ENCODE measurements around the gene NGFR. TPM values are rescaled to one million over a fixed set of nuclear protein-coding genes. Genes with fewer than 3 reads are reported as not detected.

The NGFR gene
- total RNA-seq, 1 donor from 2014 or later = 0.53 TPM

DNA sequence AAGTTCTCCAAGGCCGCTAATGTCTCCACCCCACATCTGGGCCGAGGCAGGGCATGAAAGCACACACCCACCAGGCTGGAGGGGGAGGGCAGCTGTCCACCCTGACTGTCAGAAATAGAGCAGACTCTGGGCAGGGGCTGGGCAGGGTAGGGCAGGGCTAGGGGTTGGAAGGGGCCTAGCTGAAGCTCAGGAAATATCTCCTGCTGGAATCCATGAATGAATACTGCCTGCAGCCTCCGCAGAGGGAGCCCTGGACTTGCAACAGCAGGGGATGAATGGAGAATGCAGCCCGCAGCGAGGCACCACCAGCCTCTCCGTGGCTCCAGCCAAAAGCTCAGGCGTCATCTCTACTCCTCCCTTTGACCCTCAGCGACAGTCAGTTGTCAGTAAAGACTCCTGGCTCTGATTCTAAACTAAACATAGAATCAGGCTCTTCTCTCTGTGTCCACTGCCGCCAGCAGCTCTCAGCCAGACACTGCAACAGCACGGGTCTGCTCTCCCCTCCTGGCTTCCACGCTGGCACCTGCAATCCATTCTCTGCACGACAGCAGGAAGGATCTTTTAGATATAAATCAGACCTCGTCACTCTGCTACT lies 23.9 kb upstream of the NGFR start:
- DNase-seq (ENCODE audit: low read depth) = no peak
- FAIRE-seq = no peak
- Histone ChIP-seq H3K27me3 (ENCODE audit: control insufficient read depth, insufficient read depth, low read length) (peaks cover 45% of the 10 kb centered on the region), H3K36me3 (ENCODE audit: control insufficient read depth, insufficient read depth, low read length) (no peaks in the 10 kb centered on the region), H3K4me3 (ENCODE audit: low read depth, low read length) (no peak overlapping the region)
- TF ChIP-seq, protein P1, sequence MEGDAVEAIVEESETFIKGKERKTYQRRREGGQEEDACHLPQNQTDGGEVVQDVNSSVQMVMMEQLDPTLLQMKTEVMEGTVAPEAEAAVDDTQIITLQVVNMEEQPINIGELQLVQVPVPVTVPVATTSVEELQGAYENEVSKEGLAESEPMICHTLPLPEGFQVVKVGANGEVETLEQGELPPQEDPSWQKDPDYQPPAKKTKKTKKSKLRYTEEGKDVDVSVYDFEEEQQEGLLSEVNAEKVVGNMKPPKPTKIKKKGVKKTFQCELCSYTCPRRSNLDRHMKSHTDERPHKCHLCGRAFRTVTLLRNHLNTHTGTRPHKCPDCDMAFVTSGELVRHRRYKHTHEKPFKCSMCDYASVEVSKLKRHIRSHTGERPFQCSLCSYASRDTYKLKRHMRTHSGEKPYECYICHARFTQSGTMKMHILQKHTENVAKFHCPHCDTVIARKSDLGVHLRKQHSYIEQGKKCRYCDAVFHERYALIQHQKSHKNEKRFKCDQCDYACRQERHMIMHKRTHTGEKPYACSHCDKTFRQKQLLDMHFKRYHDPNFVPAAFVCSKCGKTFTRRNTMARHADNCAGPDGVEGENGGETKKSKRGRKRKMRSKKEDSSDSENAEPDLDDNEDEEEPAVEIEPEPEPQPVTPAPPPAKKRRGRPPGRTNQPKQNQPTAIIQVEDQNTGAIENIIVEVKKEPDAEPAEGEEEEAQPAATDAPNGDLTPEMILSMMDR (IDR thresholded peaks at IDR 0.05; ENCODE audit: insufficient read depth, low read length, severe bottlenecking) = no peak

DNA sequence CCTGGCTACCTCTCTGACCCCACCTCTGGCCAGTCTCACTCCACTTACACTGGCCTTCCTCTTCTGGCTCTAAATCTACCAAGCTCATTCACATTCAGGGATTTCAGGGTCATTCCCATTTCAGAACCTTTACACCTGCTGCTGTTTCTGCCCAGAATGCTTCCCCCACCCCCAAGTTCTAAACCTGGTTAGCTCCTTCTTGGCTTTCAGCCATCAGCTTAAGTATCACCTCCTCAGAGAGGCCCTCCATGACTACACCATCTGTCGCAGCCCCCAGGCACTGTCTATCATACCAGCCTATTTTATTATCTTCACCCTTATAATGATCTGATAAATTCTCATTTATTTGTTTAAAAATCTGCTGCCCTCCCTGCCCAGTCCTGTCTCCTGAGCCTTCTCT lies 23.3 kb upstream of the NGFR start:
- Histone ChIP-seq H3K27me3 (ENCODE audit: control insufficient read depth, insufficient read depth, low read length) (peaks cover 44% of the 10 kb centered on the region), H3K36me3 (ENCODE audit: control insufficient read depth, insufficient read depth, low read length) (no peaks in the 10 kb centered on the region), H3K4me3 (ENCODE audit: low read depth, low read length) (no peak overlapping the region)
- no peak for FAIRE-seq
- no peak for DNase-seq (ENCODE audit: low read depth)
- TF ChIP-seq, protein P1 (IDR thresholded peaks at IDR 0.05; ENCODE audit: insufficient read depth, low read length, severe bottlenecking) = no peak

DNA sequence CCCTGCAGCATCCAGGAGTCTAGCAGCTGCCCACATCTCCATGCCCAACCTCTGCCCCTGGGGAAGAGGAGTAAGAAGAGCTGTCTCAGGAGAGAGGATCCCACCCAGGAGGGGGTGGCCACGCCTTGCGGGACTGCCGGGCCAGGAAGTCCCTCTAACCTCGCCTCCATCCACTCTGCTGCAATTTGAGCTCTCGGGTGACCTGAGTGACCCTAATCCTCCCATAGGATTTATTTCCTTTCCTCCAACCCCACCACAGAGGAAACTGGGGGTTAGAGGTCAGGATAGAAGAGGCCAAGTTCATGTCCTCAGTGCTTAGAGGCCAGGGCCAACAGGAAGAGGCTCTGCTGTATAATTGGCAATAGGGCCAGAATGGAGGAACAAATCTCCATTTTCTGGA lies 22.6 kb upstream of the NGFR start:
- TF ChIP-seq, protein P1 (IDR thresholded peaks at IDR 0.05; ENCODE audit: insufficient read depth, low read length, severe bottlenecking) = no peak
- Histone ChIP-seq H3K27me3 (ENCODE audit: control insufficient read depth, insufficient read depth, low read length) (peaks cover 46% of the 10 kb centered on the region), H3K4me3 (ENCODE audit: low read depth, low read length) (no peak overlapping the region), H3K36me3 (ENCODE audit: control insufficient read depth, insufficient read depth, low read length) (no peaks in the 10 kb centered on the region)
- no peak for FAIRE-seq
- no peak for DNase-seq (ENCODE audit: low read depth)

DNA sequence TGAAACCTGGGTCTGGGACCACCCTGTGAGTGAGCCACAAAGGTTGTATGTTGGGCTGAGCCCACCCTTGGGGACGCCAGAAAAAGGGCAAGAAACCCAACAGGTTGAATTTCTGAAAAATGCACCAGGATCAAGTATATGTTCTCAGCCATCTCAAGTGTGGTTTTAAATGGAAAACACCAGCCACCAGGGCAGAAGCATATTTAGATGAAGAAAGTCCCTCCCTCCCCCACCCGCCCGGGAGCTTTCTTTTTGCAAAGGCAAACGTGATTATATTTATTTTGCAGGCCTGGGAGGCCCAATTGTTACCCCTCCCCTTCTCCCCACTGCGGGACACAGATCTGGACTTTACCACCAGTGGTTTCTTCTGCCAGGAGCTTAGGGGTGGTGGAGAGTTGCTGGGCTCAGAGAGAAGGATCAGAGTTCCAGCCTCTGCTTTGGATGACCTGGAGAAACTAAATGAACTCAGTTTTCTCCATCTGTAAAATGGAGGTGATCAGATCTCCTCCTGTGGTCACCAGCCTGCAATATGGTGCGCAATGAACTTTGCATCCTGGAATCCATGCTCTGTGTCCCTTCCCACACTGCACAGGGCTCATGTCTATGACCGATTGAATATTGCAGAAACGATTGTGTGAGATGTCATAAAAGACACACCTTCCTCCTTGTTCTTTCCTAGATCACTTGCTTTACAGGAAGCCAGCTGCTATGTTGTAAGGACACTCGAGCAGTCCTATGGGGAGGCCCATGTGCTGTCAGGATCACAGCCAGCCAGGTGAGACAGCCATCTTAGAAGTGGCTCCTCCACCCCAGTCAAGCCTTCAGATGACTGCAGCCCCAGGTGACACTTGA lies 21.0 kb upstream of the NGFR start:
- TF ChIP-seq, protein P1 (IDR thresholded peaks at IDR 0.05; ENCODE audit: insufficient read depth, low read length, severe bottlenecking) = no peak
- H3K36me3 ChIP-seq (ENCODE audit: control insufficient read depth, insufficient read depth, low read length) = no peaks in the 10 kb centered on the region
- H3K27me3 ChIP-seq (ENCODE audit: control insufficient read depth, insufficient read depth, low read length) = peaks cover 47% of the 10 kb centered on the region
- H3K4me3 ChIP-seq (ENCODE audit: low read depth, low read length) = no peak overlapping the region
- FAIRE-seq (no peak), DNase-seq (ENCODE audit: low read depth) (no peak)

DNA sequence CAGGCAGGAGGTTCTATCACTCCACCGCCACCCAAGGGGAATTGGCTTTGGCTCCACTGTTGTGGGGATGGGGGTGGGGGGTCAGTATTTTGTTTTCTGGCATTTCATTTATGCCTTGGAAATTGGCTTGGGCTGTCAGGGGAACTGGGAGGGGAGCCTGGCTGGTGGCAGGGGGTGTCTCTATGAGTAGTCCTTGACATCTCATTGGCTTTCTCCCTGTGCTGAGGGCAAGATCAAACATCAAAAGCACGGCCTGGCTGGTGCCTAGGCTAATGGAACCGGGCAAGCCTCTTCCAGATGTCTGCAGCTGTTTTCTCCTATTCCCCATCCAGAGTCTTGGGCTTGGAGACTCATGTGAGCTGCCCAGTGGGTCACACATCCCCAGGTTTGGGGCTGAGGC lies 17.4 kb upstream of the NGFR start:
- no peak for FAIRE-seq
- TF ChIP-seq, protein P1 (IDR thresholded peaks at IDR 0.05; ENCODE audit: insufficient read depth, low read length, severe bottlenecking) = no peak
- Histone ChIP-seq H3K4me3 (ENCODE audit: low read depth, low read length) (no peak overlapping the region), H3K36me3 (ENCODE audit: control insufficient read depth, insufficient read depth, low read length) (no peaks in the 10 kb centered on the region), H3K27me3 (ENCODE audit: control insufficient read depth, insufficient read depth, low read length) (peaks cover 23% of the 10 kb centered on the region)
- no peak for DNase-seq (ENCODE audit: low read depth)

Data from bronchial epithelial cell (primary cell).